Measurements from ENCODE around the gene FN1. TPM values are rescaled to one million over a fixed set of nuclear protein-coding genes. Genes with fewer than 3 reads are reported as not detected.

The FN1 gene
- total RNA-seq, 1 donor from 2014 or later = 387 TPM

DNA sequence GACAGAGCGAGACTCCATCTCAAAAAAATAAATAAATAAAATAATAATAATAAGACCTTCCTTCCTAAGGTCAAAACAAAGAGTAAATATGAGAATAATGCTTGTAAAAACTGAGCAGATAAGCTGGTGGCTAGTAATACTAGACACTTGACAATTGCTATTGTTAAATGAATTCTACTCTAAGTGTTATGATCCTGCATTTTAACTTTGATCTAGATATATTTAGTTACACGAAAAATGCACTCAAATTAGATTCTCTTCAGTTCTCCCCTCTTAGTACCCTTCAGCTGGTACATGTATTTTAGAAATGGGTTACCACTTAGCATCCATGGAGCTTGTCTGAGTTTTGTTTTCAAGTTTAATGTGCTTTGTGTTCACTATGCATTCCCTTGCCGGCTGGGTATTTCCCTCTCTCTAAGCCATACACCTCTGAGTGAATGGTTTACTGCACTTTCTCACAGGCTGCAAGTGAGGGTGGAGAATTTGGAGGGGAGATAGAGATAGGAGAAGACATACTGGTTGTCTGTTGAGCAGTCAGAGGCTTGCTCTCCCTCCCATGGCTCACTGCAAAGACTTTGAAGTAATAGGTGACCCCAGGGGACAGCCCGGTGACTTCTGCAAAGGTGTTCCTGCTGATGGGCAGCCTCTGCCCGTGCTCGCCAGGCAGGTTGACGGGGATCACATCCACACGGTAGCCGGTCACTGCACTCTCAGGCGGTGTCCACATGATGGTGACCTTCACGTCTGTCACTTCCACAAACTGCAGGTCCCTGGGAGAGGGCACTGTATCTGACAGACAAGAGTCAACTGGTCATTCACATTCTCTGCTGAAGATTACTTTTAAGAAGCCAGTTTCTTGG, 29.9 kb downstream of the FN1 start:
- DNase-seq = no peak

DNA sequence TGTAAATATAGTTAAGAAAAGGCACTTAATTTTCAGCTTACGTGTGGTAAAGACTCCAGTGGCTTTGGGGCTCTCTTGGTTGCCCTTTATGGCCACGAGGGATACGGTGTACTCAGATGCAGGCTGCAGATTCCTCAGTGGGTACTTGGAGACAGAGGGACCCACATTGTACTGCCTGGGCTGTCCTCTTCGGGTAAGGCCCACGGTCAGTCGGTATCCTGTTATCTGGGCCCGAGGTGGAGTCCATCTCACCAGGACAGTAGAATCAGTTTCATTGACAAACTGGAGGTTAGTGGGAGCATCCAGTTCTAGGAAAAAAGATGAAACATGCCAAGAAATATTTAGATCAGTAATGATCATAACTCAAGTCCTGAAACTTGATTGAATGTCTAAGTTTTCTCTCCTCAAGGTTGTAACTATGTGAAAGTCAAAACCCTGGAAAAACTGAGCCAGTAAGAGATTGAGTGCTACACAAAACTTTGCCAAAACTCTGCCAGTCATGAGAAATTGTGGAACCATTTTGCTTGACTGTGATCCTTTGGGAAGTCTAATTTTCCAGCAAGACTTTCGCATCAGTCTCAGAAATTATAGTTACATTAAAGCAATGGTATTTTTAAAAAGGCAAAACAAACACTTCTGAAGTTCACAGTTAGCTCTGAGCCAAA, 31.4 kb downstream of the FN1 start:
- DNase-seq = no peak

DNA sequence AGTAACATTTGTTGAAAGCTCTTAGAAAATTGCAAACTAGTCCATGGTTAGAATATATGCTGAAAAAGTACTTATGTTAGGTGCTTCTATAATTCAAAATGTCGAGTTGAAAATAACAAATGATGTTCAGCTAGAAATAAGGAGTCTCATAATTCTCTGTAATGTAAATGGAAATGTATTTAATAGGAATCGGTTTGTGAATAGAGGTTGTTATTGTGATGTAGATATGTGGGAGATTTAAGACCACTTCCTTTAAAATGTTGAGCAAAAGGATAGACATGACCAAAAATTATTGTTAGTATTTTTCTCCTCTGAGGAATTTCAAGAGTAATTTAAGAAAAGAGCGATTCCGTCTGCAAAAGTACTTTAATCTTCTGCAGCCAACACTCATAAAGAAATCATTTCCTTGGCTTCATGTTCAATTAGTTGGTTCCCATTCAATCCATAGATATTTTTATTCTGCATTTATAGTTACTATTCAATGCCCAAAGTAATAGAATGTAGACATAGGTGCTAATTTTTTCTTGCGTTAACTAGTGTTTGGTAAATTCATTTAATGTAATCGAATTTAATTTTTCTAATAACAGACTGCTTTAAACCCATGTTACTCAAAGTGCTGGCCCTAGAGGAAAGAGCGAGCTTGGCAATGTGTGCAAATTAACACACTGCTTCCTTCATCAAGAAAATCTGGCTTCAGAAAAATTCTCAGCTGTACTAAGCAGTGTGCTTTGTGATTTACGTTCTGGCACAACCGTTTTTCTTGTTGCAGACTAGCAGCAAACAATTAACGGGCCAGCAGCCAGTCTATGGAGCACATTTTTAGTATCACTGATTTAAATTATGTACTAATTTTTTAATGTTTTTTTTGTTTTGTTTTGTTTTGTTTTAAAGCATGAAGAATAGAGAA, 32.2 kb downstream of the FN1 start:
- no peak for DNase-seq

DNA sequence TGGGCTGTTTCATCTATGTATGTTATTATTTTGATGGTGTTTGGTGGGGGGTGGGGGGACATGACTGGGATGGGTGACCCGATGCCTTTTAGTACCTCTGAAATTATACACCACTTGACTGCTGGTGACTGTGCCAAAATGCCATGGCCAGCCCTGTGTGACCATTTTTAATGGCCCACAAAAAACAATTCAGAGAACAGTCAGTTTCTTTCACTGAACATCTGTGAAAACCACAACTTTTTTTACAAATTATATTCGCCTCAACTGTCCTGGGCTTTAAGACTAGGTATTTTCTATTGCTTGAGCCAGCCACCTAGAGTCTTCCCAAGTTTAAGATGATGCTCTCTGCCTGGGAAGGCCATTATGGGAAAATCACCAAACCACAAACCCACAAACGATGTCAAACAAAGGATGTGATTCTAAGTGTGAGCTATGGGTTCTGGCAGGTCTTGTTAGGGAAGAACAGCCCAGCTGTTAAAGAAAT, 33.9 kb downstream of the FN1 start:
- DNase-seq = no peak

DNA sequence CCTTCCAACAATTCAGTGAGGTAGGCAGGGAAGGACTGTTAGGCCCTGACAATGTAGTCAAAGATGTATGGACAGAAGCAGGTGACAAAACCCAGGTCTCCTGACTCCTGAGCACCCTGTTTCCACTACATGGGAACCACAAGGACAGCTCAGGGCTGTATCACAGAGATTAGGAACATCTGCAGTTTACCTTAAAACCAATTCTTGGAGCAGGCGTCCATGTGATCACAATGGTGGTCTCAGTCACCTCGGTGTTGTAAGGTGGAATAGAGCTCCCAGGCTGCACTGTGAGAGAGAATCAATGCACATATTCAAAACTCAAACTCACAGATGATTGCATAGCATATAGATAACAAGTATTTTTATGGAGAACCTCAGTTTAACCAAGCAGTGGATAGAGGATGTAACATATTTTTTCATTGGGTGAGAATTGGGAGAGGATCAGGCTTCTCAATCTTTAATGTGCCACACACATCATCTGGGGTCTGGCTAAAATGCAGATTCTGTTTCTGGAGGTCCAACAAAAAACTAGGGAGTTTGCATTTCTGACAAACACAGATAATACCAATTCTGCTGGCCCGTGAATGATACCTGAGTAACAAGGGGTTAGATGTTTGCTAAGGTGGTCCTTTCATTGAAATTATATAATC, 36.7 kb downstream of the FN1 start:
- DNase-seq = no peak

DNA sequence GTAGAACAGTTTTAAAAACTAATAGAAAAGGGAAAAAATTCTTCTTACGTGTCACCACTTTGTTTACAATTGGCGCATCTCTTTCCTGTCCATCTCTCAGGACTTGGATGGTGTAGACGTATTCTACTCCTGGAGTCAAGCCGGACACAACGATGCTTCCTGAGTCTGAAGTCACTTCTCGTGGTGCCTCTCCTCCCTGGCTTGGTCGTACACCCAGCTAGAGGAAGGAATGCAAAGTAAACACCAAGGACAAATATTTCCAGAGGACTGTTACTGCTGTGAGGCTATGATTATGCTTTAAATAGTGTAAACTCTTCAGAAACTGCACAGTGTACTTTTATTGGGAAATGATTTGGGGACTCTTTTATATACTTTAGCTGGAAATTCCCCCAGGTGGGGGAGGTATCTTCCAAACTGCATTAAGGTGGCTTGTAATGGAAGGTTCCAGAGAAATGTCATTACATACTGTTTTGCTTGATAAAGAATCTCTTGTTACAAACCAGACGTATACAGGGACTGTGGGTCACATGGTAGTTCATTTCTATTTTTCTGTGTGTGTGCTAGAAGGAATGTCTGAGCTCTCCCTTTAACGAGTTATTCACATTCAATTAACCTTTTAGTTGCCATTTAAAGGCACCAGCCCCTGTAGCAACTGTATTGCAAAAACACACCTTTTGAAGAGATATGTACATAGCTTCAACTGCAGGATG, 38.1 kb downstream of the FN1 start:
- peak; percentile 48 for DNase-seq

DNA sequence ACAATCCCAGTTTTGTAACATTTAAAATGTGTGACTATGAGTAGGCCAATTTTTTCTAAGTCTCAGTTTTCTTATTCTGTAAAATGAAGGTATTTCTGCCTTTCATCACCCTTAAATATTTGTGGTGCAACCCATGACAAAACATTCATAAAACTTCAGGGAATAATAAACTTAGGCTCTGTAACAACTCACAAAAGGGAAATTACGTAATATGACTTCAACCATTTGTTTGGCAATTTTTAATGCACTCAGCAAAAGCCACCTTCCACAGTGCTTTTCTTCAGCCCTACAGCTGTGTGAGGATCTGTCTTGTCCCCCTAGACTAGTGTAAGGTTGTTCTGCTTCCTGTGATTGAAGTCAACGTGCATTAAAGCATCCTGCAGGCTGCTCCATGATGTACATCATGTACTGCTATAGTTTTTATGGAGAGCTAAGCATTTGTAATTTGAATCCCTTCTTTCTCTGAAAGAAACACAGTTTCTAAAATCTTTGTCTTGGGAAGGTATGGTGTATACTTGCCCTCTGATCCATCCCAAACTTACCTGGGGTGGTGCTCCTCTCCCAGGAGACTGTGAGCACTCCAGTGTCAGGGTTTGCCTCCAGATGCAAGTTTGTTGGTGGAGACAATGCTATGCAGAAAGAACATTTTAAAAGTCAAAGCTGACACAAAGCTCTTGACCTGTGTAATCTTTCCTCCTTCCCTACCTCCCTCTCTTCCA, 39.1 kb downstream of the FN1 start:
- DNase-seq = no peak

DNA sequence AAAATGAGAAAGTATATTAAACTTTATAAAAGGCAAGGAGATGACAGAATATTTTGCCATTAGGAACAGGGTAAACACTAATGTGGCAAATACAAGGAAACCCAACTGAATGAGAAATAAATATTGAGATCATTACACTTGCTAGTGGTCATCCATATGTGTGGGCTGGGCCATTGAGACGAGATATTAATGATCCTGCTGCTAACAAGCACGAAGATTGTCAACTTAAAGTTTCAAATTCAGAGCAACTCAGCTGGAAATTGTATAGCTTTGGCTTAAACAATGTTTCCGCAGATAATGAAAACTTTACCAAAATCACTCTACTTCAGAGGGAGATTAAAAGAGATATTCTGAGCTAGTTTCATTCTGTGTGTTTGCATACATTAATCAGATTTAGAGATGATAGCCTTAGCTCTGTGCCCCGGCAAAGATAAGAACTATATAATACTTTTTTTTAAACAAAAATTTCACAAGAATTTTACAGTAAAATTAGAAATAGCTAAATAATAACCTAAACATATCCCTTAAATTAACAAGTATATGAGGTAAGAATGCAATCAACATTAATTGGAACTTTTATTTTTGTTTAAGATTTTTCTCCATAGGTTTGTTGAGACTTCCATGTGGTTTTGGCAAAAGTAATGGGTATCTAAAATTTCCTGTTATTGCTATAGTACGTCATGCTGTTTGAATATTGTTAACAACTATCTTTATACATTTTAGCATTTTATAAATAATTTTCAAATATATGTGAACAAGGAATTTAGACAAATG, 40.0 kb downstream of the FN1 start:
- no peak for DNase-seq

DNA sequence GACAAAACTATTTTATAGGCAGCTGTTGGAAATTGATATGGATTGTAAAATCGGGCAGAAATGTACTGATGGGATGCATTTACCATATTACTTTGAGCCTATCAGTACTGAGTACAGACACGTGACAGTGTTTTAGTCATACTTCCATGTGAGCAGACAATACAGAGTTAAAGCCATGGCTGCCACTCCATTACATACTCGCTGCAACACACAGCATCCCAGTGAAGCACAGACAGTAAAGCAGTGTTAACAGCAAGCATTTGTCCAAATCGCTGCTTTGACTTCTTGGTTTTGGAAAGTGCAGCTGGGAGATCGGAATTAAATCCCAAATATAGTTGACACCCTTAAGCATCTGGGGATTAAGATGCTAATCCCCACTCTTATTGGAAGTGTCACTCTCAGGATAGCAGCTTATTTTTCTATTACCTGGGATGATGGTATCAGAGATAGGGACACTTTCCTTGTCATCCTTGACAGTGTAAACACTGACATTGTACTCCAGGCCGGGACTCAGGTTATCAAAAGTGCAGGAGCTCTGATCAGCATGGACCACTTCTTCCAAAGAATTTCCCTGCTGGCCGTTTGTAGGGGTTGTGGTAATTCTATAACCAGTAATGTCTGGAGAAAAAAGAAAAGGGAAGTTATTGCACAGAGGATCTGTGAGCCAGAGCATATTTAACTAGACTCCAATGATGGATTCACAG, 41.6 kb downstream of the FN1 start:
- DNase-seq = no peak

DNA sequence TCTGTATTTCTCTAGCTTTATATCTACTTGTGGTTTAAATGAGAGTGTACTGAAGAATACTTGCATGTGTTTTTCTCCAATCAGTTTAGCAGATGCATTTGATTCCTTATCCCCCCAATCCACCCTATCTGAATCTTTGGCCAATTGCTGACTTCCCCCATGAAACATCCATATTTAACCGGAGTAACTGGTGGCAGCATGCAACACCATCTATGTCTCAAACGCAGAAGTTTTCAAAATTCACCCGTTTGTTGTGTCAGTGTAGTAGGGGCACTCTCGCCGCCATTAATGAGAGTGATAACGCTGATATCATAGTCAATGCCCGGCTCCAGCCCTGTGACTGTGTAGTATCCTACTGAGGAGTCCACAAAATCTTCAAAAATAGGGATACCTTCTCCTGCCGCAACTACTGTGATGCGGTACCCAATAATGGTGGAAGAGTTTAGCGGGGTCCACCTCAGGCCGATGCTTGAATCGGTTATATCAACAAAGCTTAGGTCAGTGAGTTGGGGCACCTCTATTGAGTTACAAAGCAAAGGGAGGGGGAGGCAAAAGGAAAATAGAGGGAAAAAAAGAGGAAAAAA, 43.1 kb downstream of the FN1 start:
- no peak for DNase-seq

DNA sequence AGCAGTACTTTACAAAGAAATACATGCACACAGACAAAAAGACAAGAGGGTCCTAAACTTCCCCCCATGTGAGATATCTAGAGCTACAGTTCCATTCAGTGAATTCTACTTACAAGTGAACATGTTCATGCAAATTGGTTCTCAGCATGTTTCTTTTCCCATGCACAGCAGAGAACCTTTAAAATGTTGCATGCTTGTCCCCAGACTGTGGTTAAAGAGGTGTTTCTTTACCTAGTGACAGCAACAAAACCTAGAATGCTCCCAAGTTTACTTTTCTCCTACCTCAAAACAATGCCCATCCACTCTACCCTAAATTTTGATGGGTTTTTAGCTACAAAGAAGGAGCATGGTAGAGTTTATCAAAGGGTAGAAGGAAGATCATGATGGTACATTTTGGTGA, 43.7 kb downstream of the FN1 start:
- no peak for DNase-seq

DNA sequence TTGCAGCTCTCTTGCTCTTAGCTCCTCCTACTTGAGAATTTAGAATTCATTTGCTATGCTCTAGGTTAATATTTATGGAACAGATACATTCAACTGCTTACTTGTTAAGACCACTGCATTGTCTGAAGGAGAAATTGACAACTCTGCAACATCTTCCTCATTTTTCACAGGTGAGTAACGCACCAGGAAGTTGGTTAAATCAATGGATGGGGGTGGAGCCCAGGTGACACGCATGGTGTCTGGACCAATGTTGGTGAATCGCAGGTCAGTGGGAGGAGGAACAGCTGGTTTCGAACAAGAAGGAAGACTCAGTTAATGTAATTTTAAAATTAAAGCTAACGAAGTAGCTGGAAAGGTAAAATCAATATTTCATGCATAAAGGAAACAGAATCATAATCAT, 44.3 kb downstream of the FN1 start:
- DNase-seq = no peak

DNA sequence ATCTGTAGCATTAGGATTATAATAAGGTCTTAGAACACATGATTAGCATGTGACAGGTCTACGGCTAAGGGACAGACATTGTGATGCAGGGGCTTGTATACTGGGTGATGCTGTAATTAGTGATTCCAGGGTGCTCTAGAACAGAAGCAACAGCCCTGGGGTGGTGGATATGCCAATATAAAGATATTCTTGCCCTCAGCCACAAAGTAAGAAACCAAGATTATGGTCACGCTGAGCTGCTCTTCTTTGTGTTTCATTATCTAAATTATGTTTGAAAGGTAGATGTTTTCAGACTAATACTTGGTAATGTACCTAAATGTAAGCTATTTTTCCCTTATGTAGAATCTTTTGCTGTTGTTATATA, 45.3 kb downstream of the FN1 start:
- DNase-seq = no peak

DNA sequence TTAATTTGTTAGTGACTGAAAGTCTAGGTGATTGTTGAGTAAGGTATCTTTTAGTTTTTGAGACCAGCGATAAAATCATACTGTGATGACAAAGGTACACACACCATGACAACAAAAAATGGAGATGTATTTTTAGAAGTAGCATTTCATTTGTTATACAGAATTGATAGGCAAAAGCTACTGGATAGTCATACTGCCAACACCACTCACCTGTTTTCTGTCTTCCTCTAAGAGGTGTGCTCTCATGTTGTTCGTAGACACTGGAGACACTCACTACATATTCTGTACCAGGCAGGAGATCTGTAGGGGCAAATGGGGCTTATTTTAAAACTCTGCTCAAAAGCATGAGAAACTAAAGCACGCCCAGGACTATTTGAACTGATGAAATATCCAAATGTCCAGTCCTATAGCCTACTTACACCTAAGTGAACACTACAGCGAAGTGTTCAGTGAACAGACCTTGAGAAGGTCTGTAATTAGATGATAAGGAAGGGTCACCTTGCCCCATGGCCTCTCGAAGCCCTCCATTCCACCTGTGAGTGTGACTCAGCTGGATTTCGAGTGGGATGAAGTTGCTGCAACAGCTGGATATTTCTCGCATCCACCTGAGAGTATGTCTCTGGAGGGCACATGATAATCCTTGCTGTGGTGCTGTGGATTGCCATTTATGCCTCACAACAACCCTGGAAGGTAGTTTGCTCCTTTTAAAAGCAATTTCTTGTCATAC, 47.7 kb downstream of the FN1 start:
- DNase-seq = no peak

DNA sequence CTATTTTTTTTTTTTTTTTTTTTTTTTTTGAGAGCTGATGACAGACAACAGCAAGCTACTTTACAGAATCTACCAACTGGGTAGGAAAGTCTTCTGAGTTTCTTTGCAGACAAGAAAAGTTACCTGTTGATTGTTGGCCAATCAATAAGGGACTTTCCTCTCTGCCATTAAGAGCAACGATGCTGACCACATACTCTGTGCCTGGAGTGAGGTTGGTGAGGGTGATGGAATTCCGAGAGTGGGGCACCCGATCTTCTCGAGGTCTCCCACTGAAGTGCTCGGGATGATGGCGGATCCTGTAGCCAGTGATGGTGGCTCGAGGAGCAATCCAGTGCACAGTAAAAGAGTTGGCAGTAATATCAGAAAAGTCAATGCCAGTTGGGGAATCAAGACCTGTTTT, 49.3 kb downstream of the FN1 start:
- DNase-seq = no peak

DNA sequence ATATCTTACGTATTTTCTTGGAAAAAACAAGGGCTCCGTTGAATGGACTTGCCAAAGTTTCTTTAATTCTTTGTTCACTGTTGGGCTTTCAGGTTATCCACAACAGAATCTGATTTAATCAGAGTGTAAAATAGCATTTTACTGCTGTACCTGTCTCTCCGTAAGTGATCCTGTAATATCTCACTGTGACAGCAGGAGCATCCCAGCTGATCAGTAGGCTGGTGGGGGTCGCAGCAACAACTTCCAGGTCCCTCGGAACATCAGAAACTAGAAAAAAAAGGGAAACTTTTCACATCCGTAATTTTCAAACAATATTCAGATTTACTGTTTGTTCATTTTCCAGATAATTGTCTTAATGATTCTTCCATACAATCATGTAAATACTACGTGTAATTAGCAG, 51.2 kb downstream of the FN1 start:
- DNase-seq = no peak

DNA sequence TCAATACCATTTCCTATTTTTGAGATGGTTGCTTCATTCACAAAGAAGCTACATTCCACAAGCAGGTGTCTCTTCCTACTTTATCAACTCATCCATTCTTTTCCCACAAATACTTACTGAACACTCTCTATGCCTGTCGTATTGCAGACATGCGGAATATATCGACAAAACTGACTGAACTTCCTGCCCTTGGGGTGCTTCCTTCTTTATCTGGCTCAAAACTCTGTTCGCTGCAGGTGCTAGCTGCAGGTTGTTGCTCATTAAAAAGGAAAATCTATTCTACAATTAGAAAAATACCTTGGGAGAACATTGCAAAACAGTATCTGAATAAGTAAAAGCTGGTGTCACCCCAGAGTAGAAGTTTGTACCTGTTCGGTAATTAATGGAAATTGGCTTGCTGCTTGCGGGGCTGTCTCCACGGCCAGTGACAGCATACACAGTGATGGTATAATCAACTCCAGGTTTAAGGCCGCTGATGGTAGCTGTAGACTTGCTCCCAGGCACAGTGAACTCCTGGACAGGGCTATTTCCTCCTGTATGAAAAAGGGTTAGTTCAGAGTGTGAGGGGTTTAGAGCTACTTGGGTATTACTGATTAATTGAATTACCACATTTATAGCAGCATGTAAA, 52.1 kb downstream of the FN1 start:
- no peak for DNase-seq

DNA sequence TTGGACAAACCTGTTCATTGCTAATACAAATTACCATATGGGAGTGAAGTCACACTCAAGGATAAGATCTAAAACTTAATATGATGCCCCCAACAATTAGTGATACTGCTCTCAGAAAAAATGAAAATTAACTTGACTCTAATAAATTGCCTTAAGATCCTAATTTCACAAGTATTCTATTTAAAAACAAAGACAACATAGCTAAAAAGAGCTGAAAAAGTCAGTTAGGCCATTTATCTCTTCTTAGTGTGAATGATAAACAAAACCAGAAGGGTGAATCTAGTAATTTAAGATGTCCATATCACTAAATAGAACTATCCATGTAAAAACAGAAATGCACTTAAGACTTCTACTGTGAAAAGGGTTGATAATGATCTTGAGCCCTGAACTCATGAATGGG, 53.4 kb downstream of the FN1 start:
- DNase-seq = no peak

Data from dermis blood vessel endothelial cell (primary cell).